HuH-7 (cell line): ENCODE results near the gene GTSE1.

Experiments used
- DNase-seq: peaks from one replicate; pipeline ENCODE4 v3.0.0; 2011; ENCODE audit warnings: low spot score

GTSE1 gene

GRCh38 chr22:46379066-46379930 is 82.6 kb downstream of the GTSE1 start:
- peak; percentile 83 for DNase-seq

- no peak for DNase-seq
Observed at GRCh38 chr22:46380069-46380468, 83.4 kb downstream of the GTSE1 start.
